Measurements from ENCODE around the gene SLC2A2. TPM values are rescaled to one million over a fixed set of nuclear protein-coding genes. Genes with fewer than 3 reads are reported as not detected.

The SLC2A2 gene
- total RNA-seq, 1 experiment from 2014 or later = not detected

DNA sequence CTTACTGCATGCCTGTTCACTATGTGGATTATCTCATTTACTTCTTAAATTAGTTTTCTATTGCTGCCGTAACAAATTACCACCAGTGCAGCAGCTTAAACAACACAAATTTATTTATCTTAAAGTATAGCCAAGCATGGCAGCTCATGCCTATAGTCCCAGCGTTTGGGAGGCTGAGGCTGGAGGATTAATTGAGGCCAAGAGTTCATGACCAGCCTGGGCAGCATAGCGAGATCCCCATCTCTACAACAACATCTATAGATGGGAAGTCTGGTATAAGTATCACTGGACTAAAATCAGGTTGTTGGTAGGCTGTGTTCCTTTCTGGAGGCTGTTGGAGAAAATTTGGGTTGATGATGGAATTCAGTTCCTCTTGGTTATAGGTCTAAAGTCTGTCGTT, 5.1 kb downstream of the SLC2A2 start:
- H3K4me1 Mint-ChIP-seq = no peaks in the 10 kb centered on the region
- DNase-seq (ENCODE audit: low spot score) = no peak
- ChIA-PET POLR2A (no interaction called here), CTCF (interaction anchor here (0.8 kb wide), 1 partner anchor 593 kb away, joined by 3 read pairs; no protein-coding TSS in a partner anchor)
- H3K9me3 Mint-ChIP-seq = no peaks in the 10 kb centered on the region
- TF ChIP-seq ELF4 (CRISPR knock-in tag; IDR thresholded peaks at IDR 0.05; ENCODE audit: low read depth) (no peak), FOXJ3 (CRISPR knock-in tag; IDR thresholded peaks at IDR 0.05; ENCODE audit: borderline replicate concordance) (no peak), TEAD1 (CRISPR knock-in tag; IDR thresholded peaks at IDR 0.05) (no peak), JUN (CRISPR knock-in tag; IDR thresholded peaks at IDR 0.05) (no peak), RORB (CRISPR knock-in tag; IDR thresholded peaks at IDR 0.05) (no peak), GABPB1 (CRISPR knock-in tag; IDR thresholded peaks at IDR 0.05) (no peak), GRHL2 (CRISPR knock-in tag; IDR thresholded peaks at IDR 0.05; ENCODE audit: insufficient replicate concordance, severe bottlenecking) (no peak), ESRRA (CRISPR knock-in tag; IDR thresholded peaks at IDR 0.05; ENCODE audit: borderline replicate concordance) (no peak), ZNF138 (CRISPR knock-in tag; conservative IDR thresholded peaks at IDR 0.05) (no peak), ATF1 (CRISPR knock-in tag; IDR thresholded peaks at IDR 0.05) (no peak), ZNF232 (CRISPR knock-in tag; IDR thresholded peaks at IDR 0.05) (no peak), ZNF396 (CRISPR knock-in tag; IDR thresholded peaks at IDR 0.05; ENCODE audit: borderline replicate concordance) (no peak), FOXP1 (CRISPR knock-in tag; IDR thresholded peaks at IDR 0.05; ENCODE audit: borderline replicate concordance) (no peak), SMAD3 (CRISPR knock-in tag; IDR thresholded peaks at IDR 0.05; ENCODE audit: borderline replicate concordance) (no peak)
- TF ChIP-seq, protein P1, sequence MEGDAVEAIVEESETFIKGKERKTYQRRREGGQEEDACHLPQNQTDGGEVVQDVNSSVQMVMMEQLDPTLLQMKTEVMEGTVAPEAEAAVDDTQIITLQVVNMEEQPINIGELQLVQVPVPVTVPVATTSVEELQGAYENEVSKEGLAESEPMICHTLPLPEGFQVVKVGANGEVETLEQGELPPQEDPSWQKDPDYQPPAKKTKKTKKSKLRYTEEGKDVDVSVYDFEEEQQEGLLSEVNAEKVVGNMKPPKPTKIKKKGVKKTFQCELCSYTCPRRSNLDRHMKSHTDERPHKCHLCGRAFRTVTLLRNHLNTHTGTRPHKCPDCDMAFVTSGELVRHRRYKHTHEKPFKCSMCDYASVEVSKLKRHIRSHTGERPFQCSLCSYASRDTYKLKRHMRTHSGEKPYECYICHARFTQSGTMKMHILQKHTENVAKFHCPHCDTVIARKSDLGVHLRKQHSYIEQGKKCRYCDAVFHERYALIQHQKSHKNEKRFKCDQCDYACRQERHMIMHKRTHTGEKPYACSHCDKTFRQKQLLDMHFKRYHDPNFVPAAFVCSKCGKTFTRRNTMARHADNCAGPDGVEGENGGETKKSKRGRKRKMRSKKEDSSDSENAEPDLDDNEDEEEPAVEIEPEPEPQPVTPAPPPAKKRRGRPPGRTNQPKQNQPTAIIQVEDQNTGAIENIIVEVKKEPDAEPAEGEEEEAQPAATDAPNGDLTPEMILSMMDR (IDR thresholded peaks at IDR 0.05) = no peak
- TF ChIP-seq, protein P2, sequence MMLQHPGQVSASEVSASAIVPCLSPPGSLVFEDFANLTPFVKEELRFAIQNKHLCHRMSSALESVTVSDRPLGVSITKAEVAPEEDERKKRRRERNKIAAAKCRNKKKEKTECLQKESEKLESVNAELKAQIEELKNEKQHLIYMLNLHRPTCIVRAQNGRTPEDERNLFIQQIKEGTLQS (CRISPR knock-in tag; conservative IDR thresholded peaks at IDR 0.05) = no peak
- TF ChIP-seq, protein P3, sequence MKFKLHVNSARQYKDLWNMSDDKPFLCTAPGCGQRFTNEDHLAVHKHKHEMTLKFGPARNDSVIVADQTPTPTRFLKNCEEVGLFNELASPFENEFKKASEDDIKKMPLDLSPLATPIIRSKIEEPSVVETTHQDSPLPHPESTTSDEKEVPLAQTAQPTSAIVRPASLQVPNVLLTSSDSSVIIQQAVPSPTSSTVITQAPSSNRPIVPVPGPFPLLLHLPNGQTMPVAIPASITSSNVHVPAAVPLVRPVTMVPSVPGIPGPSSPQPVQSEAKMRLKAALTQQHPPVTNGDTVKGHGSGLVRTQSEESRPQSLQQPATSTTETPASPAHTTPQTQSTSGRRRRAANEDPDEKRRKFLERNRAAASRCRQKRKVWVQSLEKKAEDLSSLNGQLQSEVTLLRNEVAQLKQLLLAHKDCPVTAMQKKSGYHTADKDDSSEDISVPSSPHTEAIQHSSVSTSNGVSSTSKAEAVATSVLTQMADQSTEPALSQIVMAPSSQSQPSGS (CRISPR knock-in tag; IDR thresholded peaks at IDR 0.05; ENCODE audit: borderline replicate concordance, low read depth) = no peak
- TF ChIP-seq, protein P4, sequence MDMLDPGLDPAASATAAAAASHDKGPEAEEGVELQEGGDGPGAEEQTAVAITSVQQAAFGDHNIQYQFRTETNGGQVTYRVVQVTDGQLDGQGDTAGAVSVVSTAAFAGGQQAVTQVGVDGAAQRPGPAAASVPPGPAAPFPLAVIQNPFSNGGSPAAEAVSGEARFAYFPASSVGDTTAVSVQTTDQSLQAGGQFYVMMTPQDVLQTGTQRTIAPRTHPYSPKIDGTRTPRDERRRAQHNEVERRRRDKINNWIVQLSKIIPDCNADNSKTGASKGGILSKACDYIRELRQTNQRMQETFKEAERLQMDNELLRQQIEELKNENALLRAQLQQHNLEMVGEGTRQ (CRISPR knock-in tag; IDR thresholded peaks at IDR 0.05) = no peak
- TF ChIP-seq, protein P5, sequence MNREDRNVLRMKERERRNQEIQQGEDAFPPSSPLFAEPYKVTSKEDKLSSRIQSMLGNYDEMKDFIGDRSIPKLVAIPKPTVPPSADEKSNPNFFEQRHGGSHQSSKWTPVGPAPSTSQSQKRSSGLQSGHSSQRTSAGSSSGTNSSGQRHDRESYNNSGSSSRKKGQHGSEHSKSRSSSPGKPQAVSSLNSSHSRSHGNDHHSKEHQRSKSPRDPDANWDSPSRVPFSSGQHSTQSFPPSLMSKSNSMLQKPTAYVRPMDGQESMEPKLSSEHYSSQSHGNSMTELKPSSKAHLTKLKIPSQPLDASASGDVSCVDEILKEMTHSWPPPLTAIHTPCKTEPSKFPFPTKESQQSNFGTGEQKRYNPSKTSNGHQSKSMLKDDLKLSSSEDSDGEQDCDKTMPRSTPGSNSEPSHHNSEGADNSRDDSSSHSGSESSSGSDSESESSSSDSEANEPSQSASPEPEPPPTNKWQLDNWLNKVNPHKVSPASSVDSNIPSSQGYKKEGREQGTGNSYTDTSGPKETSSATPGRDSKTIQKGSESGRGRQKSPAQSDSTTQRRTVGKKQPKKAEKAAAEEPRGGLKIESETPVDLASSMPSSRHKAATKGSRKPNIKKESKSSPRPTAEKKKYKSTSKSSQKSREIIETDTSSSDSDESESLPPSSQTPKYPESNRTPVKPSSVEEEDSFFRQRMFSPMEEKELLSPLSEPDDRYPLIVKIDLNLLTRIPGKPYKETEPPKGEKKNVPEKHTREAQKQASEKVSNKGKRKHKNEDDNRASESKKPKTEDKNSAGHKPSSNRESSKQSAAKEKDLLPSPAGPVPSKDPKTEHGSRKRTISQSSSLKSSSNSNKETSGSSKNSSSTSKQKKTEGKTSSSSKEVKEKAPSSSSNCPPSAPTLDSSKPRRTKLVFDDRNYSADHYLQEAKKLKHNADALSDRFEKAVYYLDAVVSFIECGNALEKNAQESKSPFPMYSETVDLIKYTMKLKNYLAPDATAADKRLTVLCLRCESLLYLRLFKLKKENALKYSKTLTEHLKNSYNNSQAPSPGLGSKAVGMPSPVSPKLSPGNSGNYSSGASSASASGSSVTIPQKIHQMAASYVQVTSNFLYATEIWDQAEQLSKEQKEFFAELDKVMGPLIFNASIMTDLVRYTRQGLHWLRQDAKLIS (CRISPR knock-in tag; IDR thresholded peaks at IDR 0.05; ENCODE audit: borderline replicate concordance) = no peak
- TF ChIP-seq, protein P6, sequence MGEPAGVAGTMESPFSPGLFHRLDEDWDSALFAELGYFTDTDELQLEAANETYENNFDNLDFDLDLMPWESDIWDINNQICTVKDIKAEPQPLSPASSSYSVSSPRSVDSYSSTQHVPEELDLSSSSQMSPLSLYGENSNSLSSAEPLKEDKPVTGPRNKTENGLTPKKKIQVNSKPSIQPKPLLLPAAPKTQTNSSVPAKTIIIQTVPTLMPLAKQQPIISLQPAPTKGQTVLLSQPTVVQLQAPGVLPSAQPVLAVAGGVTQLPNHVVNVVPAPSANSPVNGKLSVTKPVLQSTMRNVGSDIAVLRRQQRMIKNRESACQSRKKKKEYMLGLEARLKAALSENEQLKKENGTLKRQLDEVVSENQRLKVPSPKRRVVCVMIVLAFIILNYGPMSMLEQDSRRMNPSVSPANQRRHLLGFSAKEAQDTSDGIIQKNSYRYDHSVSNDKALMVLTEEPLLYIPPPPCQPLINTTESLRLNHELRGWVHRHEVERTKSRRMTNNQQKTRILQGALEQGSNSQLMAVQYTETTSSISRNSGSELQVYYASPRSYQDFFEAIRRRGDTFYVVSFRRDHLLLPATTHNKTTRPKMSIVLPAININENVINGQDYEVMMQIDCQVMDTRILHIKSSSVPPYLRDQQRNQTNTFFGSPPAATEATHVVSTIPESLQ (CRISPR knock-in tag; IDR thresholded peaks at IDR 0.05) = no peak
- H3K27me3 Mint-ChIP-seq (ENCODE audit: low read depth) = no peaks in the 10 kb centered on the region; the same call in 1 of the 2 replicates
- ATAC-seq = no peak
- H3K27ac Mint-ChIP-seq = no peak overlapping the region
- no peaks in the 10 kb centered on the region for H3K36me3 Mint-ChIP-seq
- H3K4me3 Mint-ChIP-seq = no peak overlapping the region
